ENCODE measurements around the gene LATS2. TPM values are rescaled to one million over a fixed set of nuclear protein-coding genes. Genes with fewer than 3 reads are reported as not detected.

LATS2 gene
- 44.1 TPM for total RNA-seq
- long read RNA-seq, full-length matches to known transcripts, result 10 of 40 reads
- long read RNA-seq, partial matches to known transcripts, result 7 of 40 reads
- long read RNA-seq, other reads (novel, unspliced or antisense), result 23 of 40 reads

GRCh38 chr13:21061029-21061763 is at the start of gene LATS2:
Gene LATS2, minus strand, starts transcription at chr13:21061586. Its CDS starts 15,560 bp downstream, at chr13:21046026.
- ATAC-seq (peak; percentile 97), DNase-seq (peak; percentile 98)
- H3K27me3 ChIP-seq, result no peaks in the 10 kb centered on the region
- H3K27ac ChIP-seq, result peak within 1 kb of the TSS; percentile 98
- no peaks in the 10 kb centered on the region for H3K36me3 ChIP-seq
- peaks cover 32% of the 10 kb centered on the region for H3K4me1 ChIP-seq
- H3K4me3 ChIP-seq, result peak within 1 kb of the TSS; percentile 96
- intact Hi-C loops (cut with DNase I), result no loop called here
- TF ChIP-seq, protein P1, sequence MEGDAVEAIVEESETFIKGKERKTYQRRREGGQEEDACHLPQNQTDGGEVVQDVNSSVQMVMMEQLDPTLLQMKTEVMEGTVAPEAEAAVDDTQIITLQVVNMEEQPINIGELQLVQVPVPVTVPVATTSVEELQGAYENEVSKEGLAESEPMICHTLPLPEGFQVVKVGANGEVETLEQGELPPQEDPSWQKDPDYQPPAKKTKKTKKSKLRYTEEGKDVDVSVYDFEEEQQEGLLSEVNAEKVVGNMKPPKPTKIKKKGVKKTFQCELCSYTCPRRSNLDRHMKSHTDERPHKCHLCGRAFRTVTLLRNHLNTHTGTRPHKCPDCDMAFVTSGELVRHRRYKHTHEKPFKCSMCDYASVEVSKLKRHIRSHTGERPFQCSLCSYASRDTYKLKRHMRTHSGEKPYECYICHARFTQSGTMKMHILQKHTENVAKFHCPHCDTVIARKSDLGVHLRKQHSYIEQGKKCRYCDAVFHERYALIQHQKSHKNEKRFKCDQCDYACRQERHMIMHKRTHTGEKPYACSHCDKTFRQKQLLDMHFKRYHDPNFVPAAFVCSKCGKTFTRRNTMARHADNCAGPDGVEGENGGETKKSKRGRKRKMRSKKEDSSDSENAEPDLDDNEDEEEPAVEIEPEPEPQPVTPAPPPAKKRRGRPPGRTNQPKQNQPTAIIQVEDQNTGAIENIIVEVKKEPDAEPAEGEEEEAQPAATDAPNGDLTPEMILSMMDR (IDR thresholded peaks at IDR 0.05), result peak; percentile 28
- no peaks in the 10 kb centered on the region for H3K9me3 ChIP-seq

DNA sequence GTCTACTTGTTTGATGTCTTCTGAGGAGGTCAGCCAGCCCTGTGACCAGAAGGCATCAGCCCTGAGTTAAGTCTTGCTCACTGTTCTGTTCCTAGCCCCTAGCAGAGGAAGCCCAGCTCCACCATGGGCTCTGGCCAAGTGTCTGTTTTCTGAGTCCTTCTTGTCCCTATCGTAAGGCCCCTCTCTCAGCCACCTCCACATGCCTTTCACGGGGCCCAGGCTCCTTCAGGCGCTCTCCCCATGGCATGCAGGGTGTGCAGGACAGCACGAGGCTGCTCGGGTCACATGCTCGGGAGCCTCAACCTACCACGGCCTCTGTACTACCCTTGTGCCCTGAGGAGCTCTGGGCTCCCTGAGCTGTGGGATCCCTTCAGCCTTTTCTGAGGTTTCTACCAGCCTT is 47.8 kb upstream of the LATS2 start:
- no peak for DNase-seq
- no peak overlapping the region for H3K4me3 ChIP-seq
- intact Hi-C loops (cut with DNase I), result loop anchor here (10.0 kb wide), 1 partner anchor 164 kb away; no protein-coding TSS in a partner anchor

DNA sequence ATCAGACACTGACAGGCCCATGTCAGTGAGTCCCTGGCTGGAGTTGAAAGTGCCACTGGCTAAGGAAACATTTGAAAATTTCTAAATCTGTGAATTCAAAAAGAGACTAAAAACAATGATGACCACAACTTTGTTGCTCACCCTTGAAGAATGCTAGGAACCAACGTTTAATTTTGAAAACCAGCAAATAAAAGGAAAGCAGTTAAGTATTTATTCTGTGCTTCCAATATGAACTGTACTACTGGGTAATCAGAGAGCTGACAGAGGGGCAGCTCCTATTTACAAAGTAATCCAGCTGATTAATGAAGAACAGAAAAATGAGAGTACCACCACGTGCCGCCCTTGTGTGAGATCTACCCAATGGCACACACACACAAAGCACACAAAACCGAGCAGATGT is 44.7 kb upstream of the LATS2 start:
- no peak overlapping the region for H3K27ac ChIP-seq
- ATAC-seq, result no peak
- no peaks in the 10 kb centered on the region for H3K36me3 ChIP-seq
- DNase-seq, result no peak
- TF ChIP-seq, protein P1 (IDR thresholded peaks at IDR 0.05), result no peak
- no peaks in the 10 kb centered on the region for H3K4me1 ChIP-seq
- H3K9me3 ChIP-seq, result no peaks in the 10 kb centered on the region
- no peak overlapping the region for H3K4me3 ChIP-seq
- H3K27me3 ChIP-seq, result no peaks in the 10 kb centered on the region
- intact Hi-C loops (cut with DNase I), result loop anchor here (10.0 kb wide), 1 partner anchor 161 kb away; no protein-coding TSS in a partner anchor

More for the DNA sequence above, 47.8 kb upstream of the LATS2 start:
- H3K27ac ChIP-seq, result no peak overlapping the region
- no peaks in the 10 kb centered on the region for H3K27me3 ChIP-seq
- H3K9me3 ChIP-seq, result no peaks in the 10 kb centered on the region
- no peaks in the 10 kb centered on the region for H3K36me3 ChIP-seq
- no peak for ATAC-seq
- H3K4me1 ChIP-seq, result no peaks in the 10 kb centered on the region
- TF ChIP-seq, protein P1 (IDR thresholded peaks at IDR 0.05), result no peak

GRCh38 chr13:21104199-21105019 is 43.0 kb upstream of the LATS2 start:
- Histone ChIP-seq H3K4me1 (no peaks in the 10 kb centered on the region), H3K27ac (no peak overlapping the region), H3K36me3 (no peaks in the 10 kb centered on the region), H3K4me3 (no peak overlapping the region), H3K27me3 (no peaks in the 10 kb centered on the region), H3K9me3 (no peaks in the 10 kb centered on the region)
- ATAC-seq (no peak), DNase-seq (no peak)
- TF ChIP-seq, protein P1 (IDR thresholded peaks at IDR 0.05), result no peak
- intact Hi-C loops (cut with DNase I), result loop anchor here (10.0 kb wide), 1 partner anchor 160 kb away; no protein-coding TSS in a partner anchor

DNA sequence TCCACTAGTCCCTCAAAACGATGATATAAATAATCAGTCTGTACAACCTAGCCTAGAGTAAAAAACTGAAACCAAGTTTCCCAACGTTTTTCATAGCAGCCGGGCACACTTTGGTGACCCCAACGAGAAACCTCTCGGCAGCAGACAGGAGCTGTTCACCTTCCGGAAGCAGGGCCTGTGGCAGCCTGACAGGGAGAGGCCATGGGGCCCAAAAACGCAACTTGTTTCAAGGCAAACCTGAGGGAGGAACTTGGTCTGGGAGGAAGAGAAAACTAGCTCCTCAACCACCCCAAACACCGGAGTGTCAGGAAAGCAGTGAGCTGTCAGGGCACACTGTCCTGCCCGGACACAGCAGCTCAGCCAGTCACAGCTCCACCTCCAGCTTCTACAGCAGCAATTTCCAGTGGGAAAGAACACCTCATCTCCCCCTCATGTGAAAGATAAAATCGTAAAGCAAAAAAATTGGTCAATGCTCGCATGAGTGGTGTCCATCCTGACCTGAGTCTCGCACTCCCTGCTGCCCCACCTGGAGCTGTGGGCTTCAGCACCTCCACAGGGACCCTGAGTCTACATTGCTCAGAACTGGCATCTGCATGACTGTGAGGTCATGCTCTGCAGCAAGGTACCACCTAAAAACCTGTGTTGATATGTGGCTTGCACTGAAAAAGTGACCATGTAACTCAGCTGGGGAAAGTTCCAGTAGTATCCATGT is 40.6 kb upstream of the LATS2 start:
- ATAC-seq (no peak), DNase-seq (no peak)
- no peaks in the 10 kb centered on the region for H3K9me3 ChIP-seq
- no peaks in the 10 kb centered on the region for H3K36me3 ChIP-seq
- intact Hi-C loops (cut with DNase I), result loop anchor here (10.0 kb wide), 1 partner anchor 157 kb away; no protein-coding TSS in a partner anchor
- no peak overlapping the region for H3K27ac ChIP-seq
- no peak overlapping the region for H3K4me3 ChIP-seq
- no peaks in the 10 kb centered on the region for H3K4me1 ChIP-seq
- TF ChIP-seq, protein P1 (IDR thresholded peaks at IDR 0.05), result no peak
- H3K27me3 ChIP-seq, result no peaks in the 10 kb centered on the region
